ES-I3 (cell line): ENCODE results near the gene EFCAB5.
"Not testable (repeated sequence)": the region's sequence is repeated elsewhere in the genome, so short reads cannot be mapped to it uniquely, and the experiment has no call there.

Experiments
- H3K36me3 ChIP-seq: 2 replicates; pipeline ENCODE4 v1.6.1; 2013; ENCODE audit warnings: mild to moderate bottlenecking, low read length, control low read depth, moderate library complexity; ENCODE audit not compliant: insufficient read depth
- H3K4me1 ChIP-seq: 2 replicates; pipeline ENCODE4 v1.6.1; 2013; ENCODE audit warnings: mild to moderate bottlenecking, control low read depth, low read length; ENCODE audit not compliant: insufficient read depth
- H3K9ac ChIP-seq: 2 replicates; pipeline ENCODE4 v1.6.1; 2013; ENCODE audit warnings: low read depth, mild to moderate bottlenecking, low read length, moderate library complexity
- H3K9me3 ChIP-seq: 2 replicates; pipeline ENCODE4 v1.6.1; 2013; ENCODE audit warnings: mild to moderate bottlenecking, low read length, moderate library complexity; ENCODE audit not compliant: control insufficient read depth, insufficient read depth

EFCAB5 gene

DNA sequence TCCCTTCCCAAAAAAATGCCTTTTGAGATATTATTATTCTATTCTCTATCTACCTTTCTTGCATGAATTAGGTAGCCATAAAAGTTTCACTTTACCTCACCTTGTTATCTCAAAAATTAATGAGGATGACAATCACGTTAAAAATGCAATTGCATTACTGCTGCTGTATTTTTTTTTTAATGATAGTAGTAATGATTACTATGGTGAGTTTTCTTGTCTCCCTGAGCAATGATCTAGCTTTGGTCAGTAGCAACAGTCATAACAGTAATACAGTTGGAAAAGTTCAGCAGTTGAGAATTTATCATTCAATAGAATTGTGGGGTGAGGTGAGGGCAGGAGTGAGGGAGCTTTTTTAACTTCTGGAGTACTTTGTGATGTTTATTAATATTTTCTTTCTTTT lies at the start of gene EFCAB5:
Gene EFCAB5 (plus strand): TSS at position 301 of the 400 bp plus-strand sequence. CDS start 163 bp downstream, outside the sequence.
- Histone ChIP-seq H3K36me3 (no peaks in the 10 kb centered on the region), H3K9me3 (no peaks in the 10 kb centered on the region), H3K9ac (no peak within 1 kb of the TSS), H3K4me1 (no peaks in the 10 kb centered on the region)

DNA sequence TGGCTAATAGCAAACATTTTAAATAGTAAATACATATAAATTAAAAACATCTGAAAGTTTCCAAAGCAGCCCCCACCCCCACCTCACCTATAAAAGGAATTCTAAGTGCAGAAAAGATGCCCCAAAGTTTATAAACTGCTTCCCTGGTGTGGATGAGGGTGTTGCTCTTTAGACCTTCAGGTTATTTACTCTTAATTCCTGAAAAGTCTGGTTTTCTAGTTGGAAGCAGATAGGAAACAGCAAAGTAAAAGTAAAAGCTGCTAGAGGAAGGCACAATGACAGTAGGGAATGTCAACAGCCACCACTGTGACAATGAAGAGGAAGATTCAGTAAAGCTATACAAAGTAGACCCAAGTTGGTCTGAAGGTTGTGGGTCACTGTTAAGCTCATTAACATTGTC lies 49.2 kb upstream of the EFCAB5 start:
- Histone ChIP-seq H3K36me3 (no peaks in the 10 kb centered on the region), H3K9me3 (no peaks in the 10 kb centered on the region; the same call in 1 of the 2 replicates), H3K4me1 (no peaks in the 10 kb centered on the region), H3K9ac (no peak overlapping the region)

DNA sequence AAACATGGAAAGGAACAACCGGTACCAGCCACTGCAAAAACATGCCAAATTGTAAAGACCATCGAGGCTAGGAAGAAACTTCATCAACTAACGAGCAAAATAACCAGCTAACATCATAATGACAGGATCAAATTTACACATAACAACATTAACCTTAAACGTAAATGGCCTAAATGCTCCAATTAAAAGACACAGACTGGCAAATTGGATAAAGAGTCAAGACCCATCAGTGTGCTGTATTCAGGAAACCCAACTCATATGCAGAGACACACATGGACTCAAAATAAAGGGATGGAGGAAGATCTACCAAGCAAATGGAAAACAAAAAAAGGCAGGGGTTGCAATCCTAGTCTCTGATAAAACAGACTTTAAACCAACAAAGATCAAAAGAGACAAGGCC lies 44.3 kb upstream of the EFCAB5 start:
- not testable (repeated sequence) for H3K9me3 ChIP-seq, H3K4me1 ChIP-seq, H3K9ac ChIP-seq, H3K36me3 ChIP-seq

DNA sequence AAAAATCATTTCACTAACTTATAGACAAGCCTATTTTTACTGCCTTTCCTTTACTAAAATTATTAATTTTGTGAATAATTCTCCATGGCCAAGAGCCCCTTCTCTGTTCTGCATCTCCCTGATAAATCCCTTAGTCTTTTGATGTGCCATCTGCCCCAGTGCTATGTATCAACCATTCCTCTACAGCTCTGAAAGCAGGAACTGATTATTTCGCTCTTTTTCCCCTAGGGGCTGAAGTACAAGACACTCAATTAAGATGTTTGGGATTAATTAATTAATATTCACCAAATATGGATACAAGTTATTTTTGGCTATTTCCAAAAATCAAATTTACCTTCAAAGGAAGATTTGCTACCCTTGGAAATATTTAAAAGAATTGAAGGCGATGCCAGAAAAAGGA lies 38.0 kb upstream of the EFCAB5 start:
- no peaks in the 10 kb centered on the region for H3K36me3 ChIP-seq
- no peaks in the 10 kb centered on the region for H3K4me1 ChIP-seq
- no peak overlapping the region for H3K9ac ChIP-seq
- no peaks in the 10 kb centered on the region; the same call in none of the 2 replicates for H3K9me3 ChIP-seq

DNA sequence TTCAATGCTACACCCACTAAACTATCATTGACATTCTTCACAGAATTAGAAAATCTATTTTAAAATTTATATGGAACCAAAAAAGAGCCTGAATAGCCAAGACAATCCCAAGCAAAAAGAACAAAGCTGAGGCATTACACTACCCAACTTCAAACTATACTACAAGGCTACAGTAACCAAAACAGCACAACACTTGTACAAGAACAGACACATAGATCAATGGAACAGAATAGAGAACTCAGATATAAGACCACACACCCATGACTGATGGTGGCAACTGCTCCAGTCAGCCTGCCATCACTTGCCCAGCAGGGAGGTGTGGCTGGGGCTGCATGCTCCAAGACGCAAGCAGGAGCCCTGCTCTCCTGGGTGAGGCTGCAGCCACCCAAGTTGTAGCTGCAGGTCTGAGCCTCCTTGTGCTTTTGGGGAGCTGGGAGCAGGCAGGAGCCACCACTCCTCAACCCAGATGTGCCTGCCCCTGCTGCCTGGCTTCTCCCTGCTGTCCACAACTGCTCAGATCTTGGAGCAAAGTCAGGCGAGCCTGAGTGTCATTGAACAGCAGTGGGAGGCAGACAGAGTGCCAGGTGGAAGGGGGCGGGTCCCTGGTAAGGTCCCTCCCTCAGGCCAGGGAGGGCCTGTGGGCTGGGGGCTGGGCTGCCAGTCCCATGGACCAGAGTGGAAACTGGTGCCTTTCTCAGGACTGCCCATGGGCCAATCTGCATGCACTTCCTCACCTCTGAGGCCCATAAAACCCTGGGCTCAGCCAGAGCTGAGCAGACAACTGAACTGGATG lies 36.2 kb upstream of the EFCAB5 start:
- Histone ChIP-seq H3K9me3 (no peaks in the 10 kb centered on the region; the same call in none of the 2 replicates), H3K36me3 (no peaks in the 10 kb centered on the region), H3K9ac (no peak overlapping the region), H3K4me1 (no peaks in the 10 kb centered on the region)

DNA sequence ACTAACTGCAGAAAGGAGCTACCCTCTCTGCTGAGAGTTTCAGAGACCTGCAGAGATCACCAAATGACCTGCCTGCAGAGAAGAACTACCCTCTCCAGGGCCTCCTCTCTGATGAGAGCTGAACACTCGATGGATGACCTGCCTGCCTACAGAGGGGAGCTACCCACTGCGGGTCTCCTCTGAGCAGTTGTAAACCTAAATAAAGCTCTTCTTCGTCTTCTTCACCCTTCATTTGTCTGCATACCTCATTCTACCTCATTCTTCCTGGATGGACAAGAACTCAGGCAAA lies 35.6 kb upstream of the EFCAB5 start:
- Histone ChIP-seq H3K36me3 (no peaks in the 10 kb centered on the region), H3K4me1 (no peaks in the 10 kb centered on the region), H3K9ac (no peak overlapping the region), H3K9me3 (no peaks in the 10 kb centered on the region; the same call in none of the 2 replicates)

DNA sequence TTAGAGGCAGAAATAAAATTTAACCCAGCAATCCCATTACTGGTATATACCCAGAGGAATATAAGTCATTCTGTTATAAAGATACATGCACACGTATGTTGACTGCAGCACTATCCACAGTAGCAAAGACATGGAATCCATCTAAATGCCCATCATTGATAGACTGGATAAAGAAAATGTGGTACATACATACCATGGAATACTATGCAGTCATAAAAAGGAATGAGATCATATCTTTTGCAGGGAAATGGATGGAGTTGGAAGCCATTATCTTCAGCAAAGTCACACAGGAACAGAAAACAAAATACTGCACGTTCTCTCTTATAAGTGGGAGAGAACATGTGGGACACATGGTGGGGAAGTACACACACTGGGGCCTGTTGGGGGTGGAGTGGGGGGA lies 34.5 kb upstream of the EFCAB5 start:
- Histone ChIP-seq H3K36me3 (no peaks in the 10 kb centered on the region), H3K9ac (no peak overlapping the region), H3K4me1 (no peaks in the 10 kb centered on the region), H3K9me3 (no peaks in the 10 kb centered on the region; the same call in none of the 2 replicates)

DNA sequence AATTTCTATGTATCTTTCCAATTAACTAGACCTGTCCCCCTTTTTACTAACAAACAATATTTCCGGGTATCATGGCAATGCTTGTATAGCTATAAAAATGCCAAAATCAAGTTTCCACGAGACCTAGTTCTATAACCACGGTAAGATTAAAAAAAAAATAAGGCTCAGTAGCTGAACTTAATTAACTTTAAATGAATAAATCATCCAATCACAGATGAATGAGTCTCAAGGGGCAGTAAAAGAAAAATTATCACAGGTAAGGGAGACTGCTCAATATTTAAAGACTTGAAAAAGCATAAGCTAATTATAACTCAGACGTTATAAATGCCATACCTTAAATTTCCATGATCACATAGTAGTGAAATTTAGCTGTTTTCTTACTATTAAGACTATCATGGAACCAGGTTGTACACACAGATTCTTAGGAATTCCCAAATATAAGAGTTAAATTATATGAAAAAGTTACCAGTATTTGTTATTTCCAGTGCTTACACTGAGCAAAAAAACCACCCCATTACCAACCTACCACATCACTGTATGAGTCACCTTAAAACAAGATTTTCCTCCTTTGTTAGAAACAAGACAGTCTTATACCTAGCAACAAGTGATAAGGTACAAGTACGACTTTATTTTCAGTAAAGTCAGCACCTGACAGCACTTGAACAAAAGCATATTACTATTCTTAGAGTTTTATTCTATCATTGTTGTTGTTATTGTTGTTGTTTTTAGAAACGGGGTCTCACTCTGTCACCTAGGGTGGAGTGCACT lies 32.0 kb upstream of the EFCAB5 start:
- Histone ChIP-seq H3K36me3 (no peaks in the 10 kb centered on the region), H3K4me1 (no peaks in the 10 kb centered on the region), H3K9me3 (no peaks in the 10 kb centered on the region; the same call in none of the 2 replicates), H3K9ac (no peak overlapping the region)

DNA sequence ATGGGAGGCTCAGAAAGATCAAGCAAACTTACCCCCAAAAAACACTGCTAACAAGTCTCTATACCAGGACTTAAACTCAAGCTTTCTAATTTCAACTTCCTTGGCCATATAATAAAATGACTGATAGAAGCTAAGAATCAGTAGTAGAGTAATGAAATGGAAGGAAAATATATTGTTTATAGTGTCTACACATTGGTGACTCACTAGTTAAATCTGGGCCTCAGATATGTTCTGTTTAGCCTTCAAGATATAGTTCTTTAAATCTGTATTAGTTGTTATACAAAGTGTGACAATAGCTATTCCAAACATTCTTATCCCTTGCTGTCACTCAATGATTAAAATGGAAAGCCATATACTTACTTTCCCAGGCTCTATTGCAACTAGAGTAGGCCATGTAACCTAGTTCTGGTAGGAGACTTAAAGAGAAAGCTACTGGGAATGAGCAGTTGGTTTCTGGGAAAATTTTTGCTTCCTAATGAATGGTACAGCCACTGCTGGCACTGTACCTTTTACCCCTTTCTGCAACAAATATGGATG lies 29.7 kb upstream of the EFCAB5 start:
- Histone ChIP-seq H3K36me3 (no peaks in the 10 kb centered on the region), H3K9me3 (no peaks in the 10 kb centered on the region), H3K9ac (no peak overlapping the region), H3K4me1 (no peaks in the 10 kb centered on the region)

DNA sequence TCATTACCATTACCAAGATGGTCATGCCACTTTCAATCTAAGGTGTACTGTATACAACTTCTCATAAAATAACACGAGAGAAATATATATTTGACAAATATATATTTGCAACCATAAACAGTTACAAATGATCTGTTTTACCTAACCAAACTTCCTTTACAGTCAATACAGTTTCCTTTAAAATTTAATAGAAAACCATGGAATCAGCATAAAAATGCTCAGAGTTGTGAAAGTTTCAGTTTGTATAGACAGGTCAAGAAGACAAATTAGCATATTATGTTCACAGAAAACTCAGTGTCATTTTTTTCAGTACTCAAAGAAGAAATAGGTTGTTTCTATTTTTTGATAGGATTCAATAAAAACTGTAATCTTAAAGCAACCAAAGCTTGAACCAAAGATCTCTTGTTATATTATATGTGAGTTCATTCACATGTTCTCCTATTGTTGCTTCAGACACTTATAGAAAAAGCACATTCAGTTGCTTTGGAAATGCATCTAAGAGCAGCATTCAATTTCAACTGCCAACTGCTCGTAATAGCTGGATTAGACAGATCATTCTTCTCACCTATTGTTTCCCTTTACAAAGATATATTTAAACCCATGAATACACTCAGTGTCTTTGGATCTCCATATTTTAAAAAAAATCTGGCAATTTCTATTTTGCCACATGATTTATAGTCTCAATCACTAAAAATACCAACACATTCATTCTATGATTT lies 26.5 kb upstream of the EFCAB5 start:
- H3K4me1 ChIP-seq, result peaks cover 9% of the 10 kb centered on the region

DNA sequence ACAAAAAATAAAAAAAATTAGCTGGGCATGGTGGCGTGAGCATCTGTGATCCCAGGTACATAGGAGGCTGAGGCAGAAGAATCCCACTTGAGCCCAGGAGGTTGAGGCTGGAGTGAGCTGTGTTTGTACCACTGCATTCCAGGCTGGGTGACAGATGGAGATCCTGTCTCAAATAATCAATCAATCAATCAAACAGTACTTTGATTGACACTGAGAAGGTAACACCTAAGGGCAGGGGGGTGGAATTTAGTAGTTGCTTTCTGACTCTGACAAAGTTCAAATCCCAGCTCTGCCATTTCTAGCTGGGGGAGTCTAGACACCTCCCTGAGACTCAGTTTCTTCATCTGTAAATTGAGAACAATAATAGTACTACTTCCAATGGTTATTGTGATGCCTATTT lies 23.4 kb upstream of the EFCAB5 start:
- no peak overlapping the region for H3K9ac ChIP-seq
- no peaks in the 10 kb centered on the region for H3K36me3 ChIP-seq
- no peaks in the 10 kb centered on the region for H3K9me3 ChIP-seq
- peaks cover 9% of the 10 kb centered on the region for H3K4me1 ChIP-seq

More for the DNA sequence above, 26.5 kb upstream of the EFCAB5 start:
- Histone ChIP-seq H3K36me3 (no peaks in the 10 kb centered on the region), H3K9ac (no peak overlapping the region), H3K9me3 (no peaks in the 10 kb centered on the region)

DNA sequence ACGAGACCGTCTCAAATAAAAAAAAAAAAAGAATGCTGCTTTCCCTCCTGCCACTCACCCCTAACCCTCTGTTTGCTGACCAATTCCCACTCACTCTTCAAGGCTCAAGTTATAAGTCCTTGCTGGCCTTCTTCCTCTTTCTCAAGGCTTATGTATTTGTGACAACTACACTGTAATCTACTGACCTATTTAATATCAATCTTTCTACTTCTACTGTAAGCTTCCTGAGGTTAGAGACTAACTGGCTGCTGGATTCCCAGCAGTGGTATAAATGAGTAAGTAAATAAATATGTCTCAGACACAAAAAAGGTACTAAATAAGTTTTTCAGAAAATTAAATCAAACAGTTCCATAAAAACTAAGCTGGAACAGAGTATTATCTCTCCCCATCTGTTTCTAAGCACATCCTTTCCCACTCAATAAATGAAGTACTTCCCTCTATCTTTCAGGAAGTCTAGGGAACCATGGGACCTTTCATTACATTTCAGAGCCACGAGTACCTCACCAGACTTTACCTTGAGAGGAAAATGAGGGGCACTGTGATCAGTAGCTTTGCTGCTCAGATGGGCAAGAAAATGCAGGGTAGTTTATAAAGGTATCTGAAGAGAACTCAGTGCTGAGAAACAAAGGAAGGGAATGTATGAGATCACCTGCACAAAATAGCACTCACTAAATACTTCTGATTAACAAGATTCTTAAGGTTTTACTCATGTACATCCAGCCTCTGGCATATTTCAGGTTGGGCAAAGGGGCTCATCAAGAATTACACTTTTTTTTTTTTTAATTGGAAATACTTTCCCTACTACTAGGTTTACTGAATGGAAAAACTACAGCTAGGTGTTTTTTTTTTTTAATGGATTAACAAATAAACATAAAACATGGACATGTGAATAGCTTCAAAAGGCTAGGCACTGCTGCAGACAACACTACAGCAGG lies 22.2 kb upstream of the EFCAB5 start:
- no peak overlapping the region; the same call in 1 of the 2 replicates for H3K9ac ChIP-seq
- H3K4me1 ChIP-seq, result peaks cover 9% of the 10 kb centered on the region
- no peaks in the 10 kb centered on the region for H3K9me3 ChIP-seq
- H3K36me3 ChIP-seq, result no peaks in the 10 kb centered on the region

DNA sequence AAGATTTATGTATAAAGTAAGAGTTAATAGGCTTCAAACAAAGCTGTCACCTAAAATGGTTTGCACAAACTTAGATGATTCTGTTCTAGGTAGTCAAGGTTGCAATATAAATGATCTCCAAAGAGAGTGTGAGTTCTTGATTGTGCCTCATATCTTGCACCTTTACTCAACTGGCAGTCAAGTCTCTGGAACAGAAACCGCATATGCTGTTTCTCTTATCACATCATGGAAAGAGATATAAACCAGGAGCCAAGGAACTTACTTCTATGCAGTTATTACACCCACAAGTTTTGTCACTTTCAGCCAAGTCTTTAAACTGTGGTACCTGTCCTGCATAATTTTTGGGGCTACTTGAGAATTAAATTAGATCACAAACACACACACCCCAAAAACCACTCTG lies 16.6 kb upstream of the EFCAB5 start:
- no peaks in the 10 kb centered on the region for H3K36me3 ChIP-seq
- H3K9ac ChIP-seq, result no peak overlapping the region
- no peaks in the 10 kb centered on the region for H3K9me3 ChIP-seq
- no peaks in the 10 kb centered on the region for H3K4me1 ChIP-seq
